ENCODE results near the gene SFRP5.
A peak's percentile ranks its signal among the peaks of the same experiment; 100 is the strongest.

SFRP5 gene

GRCh38 chr10:97774811-97775294, 3.1 kb upstream of the SFRP5 start:
- TF ChIP-seq CTCF (IDR thresholded peaks at IDR 0.05; ENCODE audit: low read depth, low read length, missing control alignments): no peak
- in situ Hi-C loops (cut with HindIII; ENCODE audit: low sequenced_read_pairs): no loop called here
- DNase-seq (ENCODE audit: low read depth): no peak
- no peak overlapping the region for H3K4me3 ChIP-seq (ENCODE audit: low read depth, low read length)

- no peak for DNase-seq (ENCODE audit: low read depth)
- in situ Hi-C loops (cut with HindIII; ENCODE audit: low sequenced_read_pairs): no loop called here
- H3K4me3 ChIP-seq (ENCODE audit: low read depth, low read length): no peak overlapping the region
- no peak for TF ChIP-seq CTCF (IDR thresholded peaks at IDR 0.05; ENCODE audit: low read depth, low read length, missing control alignments)
Observed at GRCh38 chr10:97773096-97773495, 1.3 kb upstream of the SFRP5 start.

GRCh38 chr10:97771055-97771891, 526 bp downstream of the SFRP5 start:
- in situ Hi-C loops (cut with HindIII; ENCODE audit: low sequenced_read_pairs): no loop called here
- no peak for DNase-seq (ENCODE audit: low read depth)
- peak overlapping the region; percentile 12 for H3K4me3 ChIP-seq (ENCODE audit: low read depth, low read length)
- TF ChIP-seq CTCF (IDR thresholded peaks at IDR 0.05; ENCODE audit: low read depth, low read length, missing control alignments): no peak

- H3K4me3 ChIP-seq (ENCODE audit: low read depth, low read length): no peak overlapping the region
- TF ChIP-seq CTCF (IDR thresholded peaks at IDR 0.05; ENCODE audit: low read depth, low read length, missing control alignments): no peak
- in situ Hi-C loops (cut with HindIII; ENCODE audit: low sequenced_read_pairs): no loop called here
Observed at GRCh38 chr10:97770255-97770654, 1.5 kb downstream of the SFRP5 start.

GRCh38 chr10:97768322-97769315, 3.2 kb downstream of the SFRP5 start:
- H3K4me3 ChIP-seq (ENCODE audit: low read depth, low read length): no peak overlapping the region
- TF ChIP-seq CTCF (IDR thresholded peaks at IDR 0.05; ENCODE audit: low read depth, low read length, missing control alignments): no peak
- no peak for DNase-seq (ENCODE audit: low read depth)
- in situ Hi-C loops (cut with HindIII; ENCODE audit: low sequenced_read_pairs): no loop called here

More at GRCh38 chr10:97770255-97770654, 1.5 kb downstream of the SFRP5 start:
- DNase-seq (ENCODE audit: low read depth): no peak

Data from astrocyte of the cerebellum (primary cell).